AG04450 (cell line): ENCODE data around the gene C10orf120. TPM values are rescaled to one million over a fixed set of nuclear protein-coding genes. Genes with fewer than 3 reads are reported as not detected.

Experiments used
- CTCF ChIA-PET: fragments of 300-600, 350-600 bp; formaldehyde crosslinking; extraction: SDS; loops from one replicate; lab custom pipeline; 2022; ENCODE audit warnings: antibody characterized with exemption, inconsistent platforms; lab: Charles Lee
- POLR2A ChIA-PET: fragments of 350-600 bp; formaldehyde crosslinking; extraction: SDS; loops from one replicate; lab custom pipeline; 2021; ENCODE audit warnings: antibody characterized with exemption, inconsistent platforms; lab: Yijun Ruan, JAX
- DNase-seq: peaks from one replicate; pipeline ENCODE4 v3.0.0-alpha.2; 2011; ENCODE audit warnings: low read depth, low spot score
- H3K27ac ChIP-seq: one replicate; pipeline ENCODE4 v1.5.1; 2012; ENCODE audit warnings: low read depth, low read length, control low read depth
- H3K27me3 ChIP-seq: one replicate; pipeline ENCODE4 v1.6.0; 2012; ENCODE audit warnings: low read length; ENCODE audit not compliant: control insufficient read depth, insufficient read depth
- H3K4me3 ChIP-seq: 2 replicates; pipeline ENCODE4 v1.5.1; 2011; ENCODE audit warnings: mild to moderate bottlenecking, low read depth, low read length, control low read depth
- H3K9me3 ChIP-seq: 2 replicates; pipeline ENCODE4 v1.5.1; 2012; ENCODE audit warnings: low read length; ENCODE audit not compliant: control insufficient read depth, insufficient read depth
- polyA minus RNA-seq: library from RNA; depleted of rRNA, polyadenylated mRNA; stranded (reverse); fragments of >200 nt; gene quantifications from 2 replicates; pipeline ENCODE4 v1.2.3, GENCODE V29; 2011; rRNA and poly(A)+ RNA removed
- polyA plus RNA-seq: library from polyadenylated mRNA; depleted of rRNA; stranded (reverse); fragments of >200 nt; gene quantifications from 2 replicates; pipeline ENCODE4 v1.2.3, GENCODE V29; 2011; rRNA removed
- TF ChIP-seq, protein P1 (sequence below): IDR thresholded peaks from 2 replicates; pipeline ENCODE4 v1.5.1; 2011; ENCODE audit warnings: low read depth, low read length, control low read depth, inconsistent platforms

C10orf120 gene
- not detected in 2 replicates for polyA plus RNA-seq
- not detected in 2 replicates for polyA minus RNA-seq

DNA sequence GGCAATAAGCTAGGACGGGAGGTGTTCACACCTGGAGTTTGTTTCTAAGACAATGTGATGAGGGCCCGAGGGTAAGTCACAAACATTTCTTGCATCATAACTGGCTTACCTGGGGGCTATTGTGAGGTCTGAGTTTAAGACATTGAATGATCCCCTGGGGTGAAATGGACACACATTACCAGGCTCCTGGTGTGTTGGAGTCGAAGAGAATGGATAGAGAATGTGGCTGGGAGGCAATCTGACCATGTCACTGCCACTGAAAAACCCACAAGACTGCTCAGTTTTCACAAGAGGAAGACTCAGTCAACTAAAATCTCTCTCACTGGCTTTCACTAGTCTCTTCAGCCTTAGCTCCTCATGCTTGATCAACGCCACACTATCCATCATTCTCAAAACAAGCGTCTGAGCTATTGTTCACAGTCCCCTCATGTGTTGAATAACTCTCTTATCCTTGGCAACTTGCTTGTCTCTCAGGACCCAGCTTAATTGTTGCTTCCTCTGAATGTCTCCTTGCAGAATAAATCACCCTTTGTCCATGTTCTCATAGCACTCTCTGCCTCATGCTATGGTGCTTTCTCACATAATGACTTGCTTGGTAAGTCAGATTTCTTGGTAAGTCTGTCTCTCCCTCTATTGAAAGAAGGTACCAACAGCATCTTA, at the start of gene C10orf120:
Gene C10orf120, minus strand, starts transcription at position 51 of the 660 bp plus-strand sequence. CDS start 56 bp downstream, outside the sequence.
- no peak within 1 kb of the TSS for H3K27ac ChIP-seq

DNA sequence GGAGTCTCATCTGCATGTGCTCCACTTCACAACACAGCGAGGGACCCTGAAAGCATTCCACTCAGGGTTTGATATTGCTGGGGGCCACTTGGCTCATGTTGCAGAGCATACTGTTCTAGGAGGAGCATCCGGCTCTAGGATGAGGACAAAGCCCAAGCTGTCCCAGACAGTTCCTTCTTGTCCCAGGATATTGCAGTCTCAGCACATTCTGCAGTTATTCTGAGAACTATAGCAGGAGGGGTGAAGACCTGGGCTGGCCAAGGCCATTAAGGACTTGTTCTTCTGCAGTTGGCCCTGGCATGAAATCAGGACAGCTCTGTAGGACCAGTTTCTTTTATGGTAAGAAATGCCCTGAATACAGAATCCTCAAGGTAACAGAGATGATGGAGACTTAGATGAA, 48.9 kb upstream of the C10orf120 start:
- H3K9me3 ChIP-seq, result no peaks in the 10 kb centered on the region; the same call in 1 of the 2 replicates
- no peaks in the 10 kb centered on the region for H3K27me3 ChIP-seq
- POLR2A ChIA-PET, result no interaction called here
- CTCF ChIA-PET, result no interaction called here
- H3K27ac ChIP-seq, result no peak overlapping the region
- H3K4me3 ChIP-seq, result no peak overlapping the region
- DNase-seq, result no peak
- TF ChIP-seq, protein P1, sequence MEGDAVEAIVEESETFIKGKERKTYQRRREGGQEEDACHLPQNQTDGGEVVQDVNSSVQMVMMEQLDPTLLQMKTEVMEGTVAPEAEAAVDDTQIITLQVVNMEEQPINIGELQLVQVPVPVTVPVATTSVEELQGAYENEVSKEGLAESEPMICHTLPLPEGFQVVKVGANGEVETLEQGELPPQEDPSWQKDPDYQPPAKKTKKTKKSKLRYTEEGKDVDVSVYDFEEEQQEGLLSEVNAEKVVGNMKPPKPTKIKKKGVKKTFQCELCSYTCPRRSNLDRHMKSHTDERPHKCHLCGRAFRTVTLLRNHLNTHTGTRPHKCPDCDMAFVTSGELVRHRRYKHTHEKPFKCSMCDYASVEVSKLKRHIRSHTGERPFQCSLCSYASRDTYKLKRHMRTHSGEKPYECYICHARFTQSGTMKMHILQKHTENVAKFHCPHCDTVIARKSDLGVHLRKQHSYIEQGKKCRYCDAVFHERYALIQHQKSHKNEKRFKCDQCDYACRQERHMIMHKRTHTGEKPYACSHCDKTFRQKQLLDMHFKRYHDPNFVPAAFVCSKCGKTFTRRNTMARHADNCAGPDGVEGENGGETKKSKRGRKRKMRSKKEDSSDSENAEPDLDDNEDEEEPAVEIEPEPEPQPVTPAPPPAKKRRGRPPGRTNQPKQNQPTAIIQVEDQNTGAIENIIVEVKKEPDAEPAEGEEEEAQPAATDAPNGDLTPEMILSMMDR, result no peak

More for the DNA sequence above, at the start of gene C10orf120:
- peaks cover 2% of the 10 kb centered on the region for H3K27me3 ChIP-seq
- TF ChIP-seq, protein P1, result no peak
- POLR2A ChIA-PET, result no interaction called here
- no peaks in the 10 kb centered on the region for H3K9me3 ChIP-seq
- no peak for DNase-seq
- CTCF ChIA-PET, result interaction anchor here (1.7 kb wide), 1 partner anchor 135 kb away, joined by 4 read pairs; no protein-coding TSS in a partner anchor
- H3K4me3 ChIP-seq, result no peak within 1 kb of the TSS

DNA sequence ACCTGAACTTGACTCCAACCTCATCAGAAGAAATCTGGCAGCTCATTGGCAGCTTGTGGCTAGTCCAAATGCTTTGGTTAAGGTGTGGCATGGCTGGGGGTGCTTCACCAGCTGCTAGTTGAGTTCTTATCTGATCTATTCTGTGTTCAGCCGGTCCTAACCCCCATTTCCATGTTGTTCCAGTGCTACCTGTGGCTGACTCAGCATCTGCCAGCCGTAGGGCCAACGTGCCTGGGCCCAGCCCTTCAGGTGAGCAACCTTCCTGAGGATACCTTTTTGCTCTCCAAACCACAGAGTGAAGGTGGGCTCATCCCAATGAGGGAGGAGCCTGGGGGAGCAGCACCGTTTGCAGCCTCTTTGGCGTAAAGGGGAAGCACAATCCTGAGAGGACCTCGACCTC, 46.8 kb upstream of the C10orf120 start:
- Histone ChIP-seq H3K27me3 (no peaks in the 10 kb centered on the region), H3K9me3 (no peaks in the 10 kb centered on the region; the same call in 1 of the 2 replicates), H3K4me3 (no peak overlapping the region), H3K27ac (no peak overlapping the region)
- ChIA-PET POLR2A (no interaction called here), CTCF (no interaction called here)
- DNase-seq, result no peak
- TF ChIP-seq, protein P1, result no peak

DNA sequence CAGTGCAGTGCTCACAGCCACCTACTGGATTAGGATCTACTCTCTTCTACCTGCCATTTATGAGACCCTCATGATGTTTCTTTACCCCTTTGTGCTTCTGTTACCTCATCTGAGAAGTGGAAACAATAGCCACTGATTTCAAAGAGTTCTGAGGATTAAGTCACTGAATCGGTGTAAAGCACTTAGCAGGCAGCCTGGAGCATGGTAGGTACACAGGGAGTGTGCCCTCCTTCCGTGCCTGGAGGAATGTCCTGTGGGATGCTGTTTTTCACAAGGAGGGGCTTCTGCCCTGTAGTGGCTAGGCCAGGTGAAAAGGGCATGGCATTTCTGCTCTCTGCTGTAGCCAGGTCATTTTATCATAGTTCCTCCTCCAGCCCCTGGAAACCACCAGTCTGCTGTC, 44.6 kb upstream of the C10orf120 start:
- TF ChIP-seq, protein P1, result no peak
- Histone ChIP-seq H3K4me3 (no peak overlapping the region), H3K27me3 (no peaks in the 10 kb centered on the region), H3K27ac (no peak overlapping the region), H3K9me3 (no peaks in the 10 kb centered on the region)
- ChIA-PET CTCF (no interaction called here), POLR2A (no interaction called here)
- DNase-seq, result no peak

DNA sequence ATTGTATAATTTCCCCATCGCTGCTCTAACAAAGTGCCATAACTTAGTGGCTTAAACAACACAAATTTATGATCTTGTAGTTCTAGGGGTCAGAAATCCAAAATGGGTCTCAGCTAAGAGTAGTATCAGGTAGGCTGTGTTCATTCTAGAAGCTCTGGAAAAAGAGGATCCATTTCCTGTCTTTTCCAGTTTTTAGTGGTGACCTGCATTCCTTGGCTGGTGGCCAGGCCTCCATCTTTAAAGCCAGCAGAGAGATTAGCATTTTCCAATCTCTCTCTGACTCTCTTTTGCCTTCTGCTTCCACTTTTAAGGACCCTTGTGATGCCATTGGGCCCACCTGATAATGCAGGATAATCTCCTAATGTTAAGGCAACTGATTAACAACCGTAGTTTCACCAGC, 41.0 kb upstream of the C10orf120 start:
- no peak overlapping the region for H3K4me3 ChIP-seq
- CTCF ChIA-PET, result interaction anchor here (1.0 kb wide), 1 partner anchor 178 kb away, joined by 4 read pairs; no protein-coding TSS in a partner anchor
- H3K27ac ChIP-seq, result no peak overlapping the region
- TF ChIP-seq, protein P1, result no peak
- POLR2A ChIA-PET, result no interaction called here
- no peak for DNase-seq
- H3K27me3 ChIP-seq, result no peaks in the 10 kb centered on the region
- no peaks in the 10 kb centered on the region for H3K9me3 ChIP-seq
